ENCODE measurements around the gene MDC1.
A peak's percentile ranks its signal among the peaks of the same experiment; 100 is the strongest.

MDC1 gene

GRCh38 chr6:30700340-30700739 is 16.7 kb downstream of the MDC1 start:
- no peak for DNase-seq (ENCODE audit: low spot score)

- no peak for DNase-seq (ENCODE audit: low spot score)
These were observed 20.6 kb downstream of the MDC1 start for GRCh38 chr6:30696432-30696831.

GRCh38 chr6:30691208-30691847 is 25.8 kb downstream of the MDC1 start:
- no peak for DNase-seq (ENCODE audit: low spot score)

- peak; percentile 90 for DNase-seq (ENCODE audit: low spot score)
These were observed 26.5 kb downstream of the MDC1 start, which contains the start of gene NRM for GRCh38 chr6:30690403-30691207. TSS of gene NRM (minus strand) at chr6:30690984. CDS start at chr6:30690974, 10 bp downstream.

GRCh38 chr6:30689985-30690384 is 27.1 kb downstream of the MDC1 start:
- no peak for DNase-seq (ENCODE audit: low spot score)

GRCh38 chr6:30689022-30689865 is 27.8 kb downstream of the MDC1 start:
- DNase-seq (ENCODE audit: low spot score): no peak

GRCh38 chr6:30688569-30688968 is 28.5 kb downstream of the MDC1 start:
- no peak for DNase-seq (ENCODE audit: low spot score)

- DNase-seq (ENCODE audit: low spot score): no peak
These were observed 29.2 kb downstream of the MDC1 start for GRCh38 chr6:30687659-30688431.

GRCh38 chr6:30686908-30687658 is 30.0 kb downstream of the MDC1 start:
- peak; percentile 97 for DNase-seq (ENCODE audit: low spot score)

GRCh38 chr6:30686009-30686907 is 30.8 kb downstream of the MDC1 start, which contains the start of gene PPP1R18:
TSS of gene PPP1R18 (minus strand) at chr6:30686645. CDS start at chr6:30686018, 627 bp downstream.
- DNase-seq (ENCODE audit: low spot score): no peak

GRCh38 chr6:30685157-30686008 is 31.7 kb downstream of the MDC1 start:
- no peak for DNase-seq (ENCODE audit: low spot score)

- no peak for DNase-seq (ENCODE audit: low spot score)
These were observed 32.5 kb downstream of the MDC1 start for GRCh38 chr6:30684386-30685156.

GRCh38 chr6:30683980-30684338 is 33.1 kb downstream of the MDC1 start:
- no peak for DNase-seq (ENCODE audit: low spot score)

- no peak for DNase-seq (ENCODE audit: low spot score)
These were observed 33.7 kb downstream of the MDC1 start for GRCh38 chr6:30683183-30683979.

GRCh38 chr6:30682143-30683117 is 34.7 kb downstream of the MDC1 start:
- peak; percentile 98 for DNase-seq (ENCODE audit: low spot score)

- DNase-seq (ENCODE audit: low spot score): no peak
These were observed 35.3 kb downstream of the MDC1 start for GRCh38 chr6:30681766-30682142.

All from kidney capillary endothelial cell (primary cell).